ENCODE data around the gene FSHR.

The FSHR gene

GRCh38 chr2:48952614-48953013, 201.7 kb downstream of the FSHR start:
- no peak for DNase-seq (ENCODE audit: low spot score)

DNA sequence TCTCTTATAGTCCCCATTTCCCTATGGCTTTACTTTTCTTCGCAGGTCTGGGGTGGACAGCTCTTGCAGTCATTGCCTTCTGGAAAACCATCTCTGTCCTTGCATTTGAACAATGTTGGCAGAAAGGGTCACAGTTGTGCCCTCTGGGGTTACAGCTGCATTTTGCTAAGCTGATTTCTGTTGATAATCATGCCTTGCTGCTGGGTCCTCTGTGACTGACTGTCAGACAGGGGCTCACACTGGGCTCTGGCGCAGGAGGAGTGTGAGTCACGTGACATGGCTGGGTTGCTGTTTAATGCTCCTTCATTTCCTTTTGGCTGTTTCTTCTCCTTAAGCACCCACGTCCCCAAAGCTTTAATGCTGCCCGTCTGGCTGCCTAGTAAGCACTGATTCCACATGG, 202.2 kb downstream of the FSHR start:
- no peak for DNase-seq (ENCODE audit: low spot score)

- DNase-seq (ENCODE audit: low spot score), result no peak
Measured at GRCh38 chr2:48948400-48949125, 205.8 kb downstream of the FSHR start.

- DNase-seq (ENCODE audit: low spot score), result peak; percentile 77
Measured at GRCh38 chr2:48946449-48947048, 207.8 kb downstream of the FSHR start.

DNA sequence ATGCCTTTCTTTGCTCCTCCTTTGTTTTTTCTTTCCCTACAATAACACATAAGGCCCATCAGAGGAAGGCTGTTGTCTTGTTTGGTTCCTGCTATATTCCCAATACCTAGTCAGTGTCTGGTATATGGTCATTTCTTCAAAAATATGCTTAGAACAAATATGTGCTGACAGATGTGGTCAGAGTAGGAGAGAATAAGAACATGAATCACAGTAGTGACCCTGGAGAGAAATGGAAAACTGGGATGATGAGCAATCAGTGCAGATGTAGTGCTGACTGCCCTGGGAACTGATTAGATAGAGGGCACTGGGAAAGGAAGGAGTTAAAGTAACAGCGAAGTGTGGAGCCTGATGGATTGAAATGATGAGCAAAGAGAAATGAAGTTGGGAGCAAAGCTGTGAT, 209.4 kb downstream of the FSHR start:
- DNase-seq (ENCODE audit: low spot score), result no peak

DNA sequence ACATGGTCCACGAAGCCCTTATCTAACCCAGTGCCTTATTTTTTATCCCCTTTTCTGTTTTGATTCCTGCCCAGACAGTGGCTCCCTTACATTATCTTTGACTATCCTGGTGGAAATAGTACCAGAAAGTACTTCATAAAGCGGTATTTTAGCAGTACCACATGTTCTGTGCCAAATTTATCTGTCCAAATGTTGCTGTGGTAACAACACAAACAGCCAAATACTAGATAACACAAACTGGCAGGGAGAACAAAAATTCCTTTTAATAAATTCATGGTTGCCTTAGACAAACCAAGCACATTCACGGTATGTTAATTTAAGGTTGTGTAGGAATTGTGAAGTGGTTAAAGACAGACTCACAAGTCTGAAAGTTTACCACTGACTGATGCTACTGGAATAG, 210.9 kb downstream of the FSHR start:
- no peak for DNase-seq (ENCODE audit: low spot score)

GRCh38 chr2:48941908-48942307, 212.4 kb downstream of the FSHR start:
- no peak for DNase-seq (ENCODE audit: low spot score)

DNA sequence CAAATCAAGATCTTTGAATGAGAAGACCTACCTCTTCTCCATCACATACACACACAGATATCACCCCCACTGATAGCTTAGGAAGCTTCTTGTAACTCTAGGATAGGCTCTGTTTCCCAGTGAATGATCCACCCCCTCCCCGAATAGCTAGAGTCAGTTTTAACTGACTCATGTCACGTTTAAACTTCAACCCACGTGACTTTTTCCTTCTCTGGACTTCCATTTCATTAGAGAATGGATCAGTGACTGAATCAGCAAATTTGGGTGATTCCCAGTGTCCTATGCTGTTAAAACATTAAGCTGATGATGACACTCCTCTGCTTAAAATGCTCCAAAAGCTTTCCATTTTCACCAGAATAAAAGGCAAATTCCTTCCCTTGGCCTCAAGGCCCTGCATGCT, 212.9 kb downstream of the FSHR start:
- DNase-seq (ENCODE audit: low spot score), result no peak

- no peak for DNase-seq (ENCODE audit: low spot score)
Measured at GRCh38 chr2:48940606-48941005, 213.7 kb downstream of the FSHR start.

GRCh38 chr2:48939232-48939631, 215.1 kb downstream of the FSHR start:
- no peak for DNase-seq (ENCODE audit: low spot score)

DNA sequence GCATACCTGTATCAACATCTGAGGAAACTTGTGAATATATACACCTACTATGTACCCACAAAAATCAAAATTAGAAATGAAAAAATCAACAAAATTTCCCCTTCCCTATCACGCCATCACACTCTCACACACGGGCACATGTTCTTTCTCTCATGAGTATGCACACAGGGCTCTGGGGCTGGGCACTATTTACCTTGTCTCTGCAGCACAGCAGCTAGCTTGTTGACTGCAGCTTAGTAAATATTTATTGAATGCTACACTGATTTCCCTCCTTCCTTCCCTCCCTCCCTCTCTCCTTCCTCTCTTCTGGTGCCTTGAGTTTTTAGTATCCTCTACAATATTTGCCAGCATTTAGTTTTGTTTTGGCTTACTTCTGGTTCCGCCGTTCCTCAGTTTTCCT, 216.1 kb downstream of the FSHR start:
- DNase-seq (ENCODE audit: low spot score), result no peak

GRCh38 chr2:48934807-48935206, 219.5 kb downstream of the FSHR start:
- DNase-seq (ENCODE audit: low spot score), result no peak

GRCh38 chr2:48933828-48934497, 220.4 kb downstream of the FSHR start:
- no peak for DNase-seq (ENCODE audit: low spot score)

DNA sequence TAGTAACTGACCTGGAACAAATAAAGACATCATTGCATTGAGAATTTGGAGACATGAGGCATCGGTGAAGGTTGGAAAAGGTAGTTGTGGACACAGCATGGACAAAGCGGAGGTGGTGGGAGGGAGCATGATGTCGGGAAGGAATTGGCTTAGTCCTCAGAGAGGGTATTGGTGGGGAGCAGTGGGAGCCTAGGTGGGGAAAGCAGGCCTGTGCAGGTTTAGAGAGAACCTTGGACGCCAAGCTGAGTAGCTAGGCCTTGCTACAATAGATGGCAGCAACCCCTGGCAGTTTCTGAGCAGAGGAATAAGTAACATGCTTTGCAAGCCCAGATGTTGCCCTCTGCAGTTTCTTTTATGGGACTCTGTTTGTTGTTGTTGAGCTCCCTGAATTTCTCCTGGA, 221.6 kb downstream of the FSHR start:
- no peak for DNase-seq (ENCODE audit: low spot score)

DNA sequence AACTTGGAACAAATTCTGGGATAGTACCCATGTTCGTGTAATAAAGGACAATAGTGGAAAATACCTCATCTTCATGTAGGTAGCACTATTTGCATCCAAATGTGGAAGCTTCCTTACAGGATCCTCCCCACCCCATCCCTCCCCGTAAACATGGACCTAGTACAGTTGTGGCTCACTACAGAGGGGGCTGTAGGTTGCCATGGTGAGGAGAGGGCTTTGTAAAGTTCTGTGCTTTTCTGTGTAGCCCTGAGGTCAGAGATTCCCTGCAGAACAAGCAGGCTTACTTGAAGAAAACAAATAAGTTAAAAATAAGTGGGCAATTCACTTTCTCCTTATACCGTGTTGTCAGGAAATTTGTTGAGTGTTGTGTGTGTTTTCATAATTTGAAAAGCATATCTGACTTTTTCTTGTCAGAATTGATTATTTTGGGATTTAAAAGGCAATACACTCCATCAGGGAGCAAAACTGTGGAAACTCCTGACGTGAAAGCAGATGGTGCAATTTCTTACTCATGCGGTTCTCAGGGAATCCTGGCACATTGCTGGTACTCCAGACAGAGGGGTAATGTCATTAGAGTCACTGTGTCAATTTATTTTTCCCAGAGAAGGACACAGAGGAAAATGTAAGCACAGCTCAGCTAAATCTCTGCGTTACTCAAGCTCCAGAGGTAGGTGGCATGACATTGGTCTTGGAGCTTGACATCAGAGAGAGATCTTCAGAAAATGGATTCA, 224.6 kb downstream of the FSHR start:
- no peak for DNase-seq (ENCODE audit: low spot score)

GRCh38 chr2:48927355-48927754, 227.0 kb downstream of the FSHR start:
- DNase-seq (ENCODE audit: low spot score), result no peak

GRCh38 chr2:48915884-48916283, 238.4 kb downstream of the FSHR start:
- DNase-seq (ENCODE audit: low spot score), result no peak

GRCh38 chr2:48915227-48915626, 239.1 kb downstream of the FSHR start:
- DNase-seq (ENCODE audit: low spot score), result no peak

GRCh38 chr2:48914477-48915089, 239.7 kb downstream of the FSHR start:
- DNase-seq (ENCODE audit: low spot score), result no peak

All from SW480 (cell line).